K562 (cell line): ENCODE measurements around the gene COMMD4. TPM values are rescaled to one million over a fixed set of nuclear protein-coding genes. Genes with fewer than 3 reads are reported as not detected.

Experiments used
- BHLHE40 ChIP-seq: IDR thresholded peaks from 2 replicates; pipeline ENCODE4 v1.6.1; 2011; ENCODE audit warnings: low read length, improper control_type of control experiment
- CBX1 ChIP-seq: sonication (generic); IDR thresholded peaks from 2 replicates; pipeline ENCODE4 v1.6.1; 2016; ENCODE audit warnings: antibody characterized with exemption, low read depth, mild to moderate bottlenecking
- CREB1 ChIP-seq, 2 experiments: sonication (generic) in 1 of 2; formaldehyde crosslinking in 1 of 2; IDR thresholded peaks; 2 replicates each; pipeline versions ENCODE4 v1.6.1 to v1.8.0; 2012 to 2022; ENCODE audit warnings: inconsistent platforms in 1 of 2, mild to moderate bottlenecking in 1 of 2, missing genetic modification reagents in 1 of 2, moderate library complexity in 1 of 2
- ERF ChIP-seq: fragments of 450-650 bp; formaldehyde crosslinking; IDR thresholded peaks from 2 replicates; pipeline ENCODE4 v1.4.0; 2020; ENCODE audit warnings: mild to moderate bottlenecking, mixed read lengths
- ETV5 ChIP-seq: sonication (generic); formaldehyde crosslinking; IDR thresholded peaks from 2 replicates; pipeline ENCODE4 v1.4.0; 2020; ENCODE audit warnings: low read depth, mild to moderate bottlenecking, missing genetic modification reagents
- FIP1L1 ChIP-seq: fragments of 200-400 bp; formaldehyde crosslinking; IDR thresholded peaks from 2 replicates; pipeline ENCODE4 v1.6.1; 2018; ENCODE audit warnings: mild to moderate bottlenecking, low read depth, low read length; ENCODE audit not compliant: poor library complexity, severe bottlenecking
- FOXK2 ChIP-seq, 2 experiments: fragments of 450-650 bp; IDR thresholded peaks in 1 of 2; conservative IDR thresholded peaks in 1 of 2; 2 replicates each; pipeline ENCODE4 v1.6.1; 2016; ENCODE audit warnings: low read depth in 2 of 2, mild to moderate bottlenecking in 1 of 2
- KAT8 ChIP-seq: fragments of 450-650 bp; IDR thresholded peaks from 2 replicates; pipeline ENCODE4 v1.6.1; 2016; ENCODE audit warnings: low read depth, mild to moderate bottlenecking
- KLF1 ChIP-seq: fragments of 450-650 bp; IDR thresholded peaks from 2 replicates; pipeline ENCODE4 v1.6.1; 2016; ENCODE audit warnings: missing genetic modification characterization, missing compliant biosample characterization
- KLF10 ChIP-seq: fragments of 250-450 bp; sonication (Bioruptor Pico); IDR thresholded peaks from 2 replicates; pipeline ENCODE4 v1.6.1; 2021; ENCODE audit warnings: matching md5 sums
- MEF2D ChIP-seq: conservative IDR thresholded peaks from 2 replicates; pipeline ENCODE4 v1.6.1; 2016; ENCODE audit warnings: low read depth, missing genetic modification characterization, missing compliant biosample characterization
- POLR2AphosphoS2 ChIP-seq: IDR thresholded peaks from 2 replicates; pipeline ENCODE4 v1.6.1; 2012; ENCODE audit warnings: low read length, improper control_type of control experiment
- POLR3G ChIP-seq: IDR thresholded peaks from 2 replicates; pipeline ENCODE4 v1.6.1; 2011; ENCODE audit not compliant: insufficient read length, insufficient replicate concordance; ENCODE audit errors: extremely low read depth
- POU5F1 ChIP-seq: fragments of 150-350 bp; IDR thresholded peaks from 2 replicates; pipeline ENCODE4 v1.6.1; 2014; ENCODE audit warnings: borderline replicate concordance, low read length, low read depth, mild to moderate bottlenecking; ENCODE audit not compliant: partially characterized antibody
- PRMT5 ChIP-seq: sonication (generic); formaldehyde crosslinking; IDR thresholded peaks from 2 replicates; pipeline ENCODE4 v1.5.0; 2020; ENCODE audit warnings: missing genetic modification reagents
- RBM22 ChIP-seq: fragments of 200-400 bp; formaldehyde crosslinking; IDR thresholded peaks from 2 replicates; pipeline ENCODE4 v1.6.1; 2018; ENCODE audit warnings: low read length, low read depth; ENCODE audit not compliant: poor library complexity, severe bottlenecking
- RBM34 ChIP-seq: fragments of 200-400 bp; formaldehyde crosslinking; IDR thresholded peaks from 2 replicates; pipeline ENCODE4 v1.6.1; 2018; ENCODE audit warnings: low read length, borderline replicate concordance; ENCODE audit not compliant: insufficient read depth
- SIN3B ChIP-seq: fragments of 450-650 bp; IDR thresholded peaks from 2 replicates; pipeline ENCODE4 v1.6.1; 2017; ENCODE audit warnings: low read depth, mild to moderate bottlenecking, moderate library complexity
- SLC30A9 ChIP-seq: fragments of 250-450 bp; sonication (Bioruptor Pico); IDR thresholded peaks from 2 replicates; pipeline ENCODE4 v1.8.0; 2022; ENCODE audit warnings: mild to moderate bottlenecking, moderate library complexity
- THRAP3 ChIP-seq: fragments of 450-650 bp; IDR thresholded peaks from 2 replicates; pipeline ENCODE4 v1.6.1; 2016; ENCODE audit warnings: mild to moderate bottlenecking, inconsistent platforms, borderline replicate concordance
- ZBTB8A ChIP-seq: fragments of 450-650 bp; IDR thresholded peaks from 2 replicates; pipeline ENCODE4 v1.6.1; 2018; ENCODE audit warnings: mild to moderate bottlenecking, moderate library complexity; ENCODE audit not compliant: partially characterized antibody
- ZFPM2 ChIP-seq: fragments of 250-450 bp; sonication (Bioruptor Pico); IDR thresholded peaks from 2 replicates; pipeline ENCODE4 v1.5.1; 2022; ENCODE audit warnings: mild to moderate bottlenecking
- ZNF134 ChIP-seq: fragments of 250-450 bp; sonication (Bioruptor Pico); conservative IDR thresholded peaks from 2 replicates; pipeline ENCODE4 v1.4.0; 2020
- ZNF311 ChIP-seq: fragments of 250-450 bp; sonication (Bioruptor Pico); IDR thresholded peaks from 2 replicates; pipeline ENCODE4 v1.4.0; 2020; ENCODE audit warnings: mild to moderate bottlenecking, moderate library complexity
- polyA plus RNA-seq, 8 experiments: library from polyadenylated mRNA; depleted of rRNA in 4 of 8; stranded (reverse) in 5 of 8; unstranded in 3 of 8; fragments of >200 nt; fragmentation: Nextera tagmentation in 2 of 8; fragmentation: Illumina TruSeq in 1 of 8; extraction: Ambion mirVana in 2 of 8; extraction: Trizol in 1 of 8; gene quantifications; 2 replicates each; pipeline versions ENCODE4 v1.2.1 to v1.2.3, GENCODE V29; 2011 to 2014; ENCODE audit warnings: inconsistent platforms in 1 of 8, missing spikeins in 1 of 8
- total RNA-seq, 7 experiments: library from RNA; depleted of rRNA in 6 of 7; stranded (reverse); fragments of >200 nt in 6 of 7; fragmentation: Illumina TruSeq in 2 of 7; extraction: Trizol in 2 of 7; gene quantifications; 2 replicates each; pipeline versions ENCODE4 v1.2.1 to v1.2.3, GENCODE V29; 2011 to 2021; ENCODE audit warnings: low replicate concordance in 1 of 7
- TF ChIP-seq, protein P1 (sequence below): fragments of 250-450 bp; sonication (Bioruptor Pico); IDR thresholded peaks from 2 replicates; pipeline ENCODE4 v1.4.0; 2020; ENCODE audit warnings: mild to moderate bottlenecking
- TF ChIP-seq, protein P2 (sequence below): fragments of 250-450 bp; sonication (Bioruptor Pico); IDR thresholded peaks from 2 replicates; pipeline ENCODE4 v1.8.0; 2021; ENCODE audit warnings: mild to moderate bottlenecking, moderate library complexity

Gene COMMD4
- total and polyA plus RNA-seq, 9 of the 15 experiments (the other 6 are each of a cell fraction or from before 2014, with no cell fraction given) = 20.4 to 140 (median 63.9) TPM

DNA sequence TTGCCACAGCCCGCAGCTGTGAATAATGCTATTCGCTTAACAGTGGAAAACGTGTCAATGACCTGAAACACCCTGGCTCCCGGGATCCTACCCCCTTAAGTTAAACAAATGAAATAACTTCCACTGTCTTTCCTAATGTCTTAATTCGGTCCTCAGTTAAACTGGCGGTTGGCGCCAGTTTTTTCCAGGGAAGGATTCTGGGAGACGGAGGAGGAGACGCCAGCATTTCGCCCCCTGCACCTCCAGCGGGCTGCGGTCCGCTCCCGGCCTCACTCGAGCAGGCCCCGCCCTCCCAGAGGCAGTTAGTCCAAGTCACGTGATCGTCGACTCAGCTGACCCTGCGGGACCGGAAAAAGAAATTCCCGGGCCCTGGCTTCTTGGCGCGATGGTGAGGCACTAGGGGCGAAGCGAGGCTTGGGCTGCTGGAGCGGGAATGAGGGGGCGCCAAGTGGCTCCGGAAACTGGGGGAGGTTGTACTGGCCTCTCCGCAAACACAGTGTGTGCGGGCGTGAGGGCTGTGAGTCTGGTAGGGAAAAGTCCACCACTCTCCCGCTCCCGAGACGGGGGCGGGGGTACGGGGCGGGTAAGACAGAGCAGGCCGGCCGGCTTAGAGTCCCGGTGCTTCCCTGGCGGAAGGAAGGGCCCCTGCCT, at the start of gene COMMD4 (continued):
- TF ChIP-seq, protein P1, sequence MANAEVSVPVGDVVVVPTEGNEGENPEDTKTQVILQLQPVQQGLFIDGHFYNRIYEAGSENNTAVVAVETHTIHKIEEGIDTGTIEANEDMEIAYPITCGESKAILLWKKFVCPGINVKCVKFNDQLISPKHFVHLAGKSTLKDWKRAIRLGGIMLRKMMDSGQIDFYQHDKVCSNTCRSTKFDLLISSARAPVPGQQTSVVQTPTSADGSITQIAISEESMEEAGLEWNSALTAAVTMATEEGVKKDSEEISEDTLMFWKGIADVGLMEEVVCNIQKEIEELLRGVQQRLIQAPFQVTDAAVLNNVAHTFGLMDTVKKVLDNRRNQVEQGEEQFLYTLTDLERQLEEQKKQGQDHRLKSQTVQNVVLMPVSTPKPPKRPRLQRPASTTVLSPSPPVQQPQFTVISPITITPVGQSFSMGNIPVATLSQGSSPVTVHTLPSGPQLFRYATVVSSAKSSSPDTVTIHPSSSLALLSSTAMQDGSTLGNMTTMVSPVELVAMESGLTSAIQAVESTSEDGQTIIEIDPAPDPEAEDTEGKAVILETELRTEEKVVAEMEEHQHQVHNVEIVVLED (CRISPR knock-in tag) = 0 out of 2 replicates have a peak, but pooled peaks have one; percentile 20
- TF ChIP-seq RBM22 (no peak), SIN3B (peak; percentile 99), KLF1 (tag) (no peak), BHLHE40 (peak; percentile 87), POLR3G (no peak), RBM34 (no peak), KLF10 (no peak), ZNF311 (no peak), FOXK2 (conservative IDR thresholded peaks at IDR 0.05 in 1 of 2, IDR thresholded peaks at IDR 0.05 in 1 of 2; ENCODE audit: low read depth in 2 of 2) (peak; percentile 62 to 87; a peak in 3 of 4 replicates), POU5F1 (no peak), PRMT5 (CRISPR knock-in tag) (no peak), ZFPM2 (CRISPR knock-in tag) (no peak), THRAP3 (no peak), ZNF134 (no peak), POLR2AphosphoS2 (no peak), ERF (CRISPR knock-in tag) (no peak), ETV5 (CRISPR knock-in tag) (peak; percentile 79), FIP1L1 (no peak), ZBTB8A (no peak), CREB1 (IDR thresholded peaks at IDR 0.05) (peak; percentile 45; the same call in 1 of the 2 replicates), CREB1 (CRISPR knock-in tag; IDR thresholded peaks at IDR 0.05) (no peak), SLC30A9 (no peak), MEF2D (tag) (no peak; the same call in 1 of the 2 replicates), CBX1 (peak; percentile 86; the same call in 1 of the 2 replicates), KAT8 (peak; percentile 68; the same call in 1 of the 2 replicates)
- TF ChIP-seq, protein P2, sequence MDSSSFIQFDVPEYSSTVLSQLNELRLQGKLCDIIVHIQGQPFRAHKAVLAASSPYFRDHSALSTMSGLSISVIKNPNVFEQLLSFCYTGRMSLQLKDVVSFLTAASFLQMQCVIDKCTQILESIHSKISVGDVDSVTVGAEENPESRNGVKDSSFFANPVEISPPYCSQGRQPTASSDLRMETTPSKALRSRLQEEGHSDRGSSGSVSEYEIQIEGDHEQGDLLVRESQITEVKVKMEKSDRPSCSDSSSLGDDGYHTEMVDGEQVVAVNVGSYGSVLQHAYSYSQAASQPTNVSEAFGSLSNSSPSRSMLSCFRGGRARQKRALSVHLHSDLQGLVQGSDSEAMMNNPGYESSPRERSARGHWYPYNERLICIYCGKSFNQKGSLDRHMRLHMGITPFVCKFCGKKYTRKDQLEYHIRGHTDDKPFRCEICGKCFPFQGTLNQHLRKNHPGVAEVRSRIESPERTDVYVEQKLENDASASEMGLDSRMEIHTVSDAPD (CRISPR knock-in tag) = no peak
